Heart left ventricle (tissue), 13 donors: ENCODE measurements around the gene HAGHL.

Source experiments
- CTCF ChIP-seq, 12 donors: fragments of 200-600 bp; sonication (generic) in 4 of 12; IDR thresholded peaks; one replicate each; pipeline versions ENCODE4 v1.5.0 to v1.8.0; 2018 to 2022; ENCODE audit warnings: antibody characterized with exemption in 12 of 12, mild to moderate bottlenecking in 5 of 12
- POLR2A ChIP-seq, 2 donors: fragments of 450-650 bp; IDR thresholded peaks; one replicate each; pipeline ENCODE4 v1.6.1; 2017; ENCODE audit warnings: antibody characterized with exemption in 2 of 2, mild to moderate bottlenecking in 2 of 2, moderate library complexity in 2 of 2
- donor health status: ischemic (EF 13 %, LVEDD 7.1; RV severe dilation, severe dysfunction).
- donor health status: DM: no; HTN: yes; CAD: no.
- donor health status: DM: no; HTN: no; CAD: no.
- donor health status: ischemic (EF 25% LVEDD 6.9; RV normal size, moderate dysfunction).
- donor health status: ischemic (EF 25% LVEDD 5.7; RV mildly dilated, moderate dysfunction).
- donor health status: ischemic (EF 35%, LVEDD 5.7; RV mildly dilated, moderate dysfunction).
- donor health status: nonischemic (EF 11% LVEDD 7.7; RV severe dilation, severe dysfunction).
- donor health status: DM: yes; HTN: yes; CAD: no.
- donor health status: PGD.
- donor health status: ischemic (EF 29% LVEDD 5.4; RV normal size, mild dysfunction).
- donor health status: nonischemic (EF 23%, LVEDD 6.1; RV moderate dilation, normal function).

GRCh38 chr16:724188-725040 is 2.5 kb upstream of the HAGHL start:
- no peak for TF ChIP-seq CTCF (IDR thresholded peaks at IDR 0.05)
- no peak for TF ChIP-seq POLR2A (IDR thresholded peaks at IDR 0.05)
